ENCODE data around the gene DPH2.

- TF ChIP-seq CTCF (IDR thresholded peaks at IDR 0.05) (no peak), POLR2A (IDR thresholded peaks at IDR 0.05) (no peak)
Observed at GRCh38 chr1:43938383-43938782, 31.4 kb upstream of the DPH2 start.

Measured in adrenal gland (tissue), 5 donors.